Putamen (tissue), 1 donor: ENCODE results near the gene MED9.

Experiments used
- DNase-seq: peaks from one replicate; pipeline ENCODE4 v3.0.0-alpha.2; 2016; ENCODE audit warnings: low spot score

MED9 gene

DNA sequence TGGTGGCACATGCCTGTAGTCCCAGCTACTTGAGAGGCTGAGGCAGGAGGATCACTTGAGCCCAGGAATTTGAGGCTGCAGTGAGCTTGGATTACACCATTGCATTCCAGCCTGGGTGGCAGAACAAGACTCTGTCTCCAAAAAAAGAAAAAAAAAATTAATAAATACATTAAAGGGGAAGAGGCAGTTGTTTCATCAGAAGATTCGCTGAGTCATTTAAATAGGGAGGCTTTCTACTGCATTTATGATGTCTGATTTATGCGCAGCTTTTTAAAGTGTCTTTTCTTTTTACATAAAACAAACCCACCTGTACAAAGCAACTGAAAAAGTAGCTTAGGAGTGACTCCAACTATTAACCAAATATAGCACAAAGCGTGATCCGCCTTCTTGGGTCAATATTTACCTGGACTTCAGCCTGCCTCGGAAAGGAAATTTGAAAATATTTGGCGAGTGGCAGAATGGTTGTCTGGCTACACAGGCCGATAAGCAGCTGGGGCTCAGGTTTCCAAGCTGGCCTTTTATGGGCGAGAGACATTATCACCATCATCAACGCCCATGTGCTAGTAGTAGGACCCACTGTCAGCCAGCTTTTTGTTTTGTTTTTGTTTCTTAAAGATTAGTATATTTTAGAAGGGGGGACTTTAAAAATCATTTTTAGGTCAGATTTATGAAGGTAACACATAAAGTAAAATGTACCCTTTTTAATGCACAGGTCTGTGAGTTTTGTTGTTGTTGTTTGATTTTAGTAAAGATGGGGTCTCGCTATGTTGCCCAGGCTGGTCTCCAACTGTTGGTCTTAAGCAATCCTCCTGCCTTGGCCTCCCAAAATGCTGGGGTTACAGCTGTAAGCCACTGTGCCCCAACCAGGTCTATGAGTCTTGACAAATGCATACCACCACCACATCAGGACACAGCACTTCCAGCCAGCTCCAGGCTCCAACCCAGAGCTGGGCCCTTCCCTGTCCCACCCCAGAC lies 61.9 kb downstream of the MED9 start:
- peak; percentile 32 for DNase-seq

DNA sequence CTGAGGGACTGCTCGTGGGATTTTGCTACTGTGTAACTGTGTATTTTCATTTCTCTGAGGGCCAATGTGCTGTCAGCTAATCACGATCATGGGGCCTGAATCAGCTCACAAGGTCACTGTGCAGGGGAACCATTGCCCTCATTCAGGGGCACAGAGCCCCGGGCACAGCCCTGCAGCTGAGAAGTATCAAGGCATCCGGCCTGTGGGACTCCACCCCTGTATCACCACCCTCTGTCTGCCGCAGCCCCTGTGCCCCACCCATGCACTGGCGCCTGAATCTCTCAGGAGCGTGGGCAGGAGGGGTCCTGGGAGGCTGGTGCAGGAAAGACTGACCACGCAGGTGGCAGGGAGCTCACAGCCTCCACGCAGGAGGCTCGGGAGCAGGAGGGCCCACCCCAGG lies 62.8 kb downstream of the MED9 start:
- no peak for DNase-seq

DNA sequence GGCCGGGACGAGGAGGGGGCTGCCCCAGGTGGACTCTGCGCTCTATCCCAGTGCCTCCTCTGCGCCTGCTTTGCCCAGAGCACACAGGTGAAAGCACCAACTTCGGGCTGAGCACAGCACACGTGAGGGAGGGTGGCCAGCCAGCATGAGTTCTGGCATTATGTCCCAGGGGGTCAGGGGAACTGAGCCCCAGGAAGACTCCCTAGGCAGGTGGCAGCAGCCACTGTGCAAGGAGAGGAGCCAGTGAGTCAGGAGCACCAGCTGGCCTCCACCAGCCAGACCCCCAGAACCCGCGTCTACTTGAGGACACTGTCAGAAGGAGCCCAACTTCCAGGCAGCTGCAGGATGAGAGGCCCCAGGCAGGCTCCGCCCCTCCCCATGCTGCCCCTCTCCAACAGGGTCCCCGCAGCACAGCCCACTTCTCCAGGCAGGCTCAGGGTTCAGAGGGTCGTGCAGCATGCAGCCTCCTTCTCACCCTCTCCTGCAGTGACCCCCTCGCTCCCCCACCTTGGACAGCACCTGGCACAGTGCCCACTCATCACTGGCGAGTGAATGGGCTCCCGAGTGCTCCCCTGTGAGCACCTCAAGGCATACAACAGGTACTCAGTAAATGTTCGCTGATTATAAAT lies 63.6 kb downstream of the MED9 start:
- no peak for DNase-seq

DNA sequence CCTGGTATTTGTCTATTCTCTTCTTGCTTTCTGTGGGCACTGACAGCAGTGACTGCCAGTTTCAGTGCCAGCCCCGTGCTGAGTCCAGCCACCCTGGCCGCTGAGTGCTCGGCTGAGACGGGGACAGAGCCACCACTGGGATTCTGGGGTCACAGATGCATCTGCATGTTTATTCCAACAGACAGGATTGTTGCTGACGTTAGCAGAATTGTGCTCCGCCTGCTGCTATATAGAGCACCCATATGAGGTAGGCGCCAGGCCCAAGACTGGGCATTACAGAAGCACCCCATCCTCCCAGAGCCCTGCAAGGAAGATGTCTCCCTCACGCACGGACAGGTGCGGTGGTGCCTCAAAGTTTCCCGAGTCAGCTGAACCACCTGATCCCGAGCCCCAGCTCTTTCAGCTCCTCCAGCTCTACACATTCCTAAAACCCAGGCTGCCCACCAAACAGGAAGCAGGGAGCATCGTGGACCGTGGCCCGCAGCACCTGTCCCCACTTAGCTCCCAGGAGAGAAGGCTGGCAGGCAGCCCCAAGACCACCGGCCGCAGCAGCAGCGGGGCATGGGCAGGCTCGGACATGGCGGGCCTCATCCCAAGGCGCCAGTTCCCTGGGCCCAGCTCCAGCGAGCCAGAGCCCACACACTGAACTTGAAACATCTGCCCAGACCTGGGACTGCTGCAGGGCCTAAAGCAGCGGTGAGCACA lies 64.3 kb downstream of the MED9 start:
- DNase-seq = no peak

DNA sequence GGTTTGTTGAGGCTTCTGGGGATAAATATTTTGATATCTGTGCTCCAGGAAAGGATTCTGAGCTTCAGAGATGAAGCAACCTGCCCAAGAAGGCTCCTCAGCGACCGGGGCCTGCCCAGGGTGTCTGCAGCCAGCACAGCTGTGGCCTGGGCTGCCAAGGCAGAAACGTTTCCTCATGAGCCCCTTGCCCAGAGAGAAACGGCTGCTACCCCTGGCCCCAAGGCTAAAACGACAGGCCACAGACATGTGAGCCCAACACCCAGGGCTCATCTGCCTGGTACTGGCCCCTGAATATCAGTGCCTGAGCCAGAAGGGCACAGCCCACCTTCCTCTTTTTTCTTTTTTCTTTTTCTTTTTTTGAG lies 64.8 kb downstream of the MED9 start:
- no peak for DNase-seq
